ENCODE results near the gene YPEL3. TPM values are rescaled to one million over a fixed set of nuclear protein-coding genes. Genes with fewer than 3 reads are reported as not detected.

YPEL3 gene
- total RNA-seq, 2 experiments from 2014 or later, result 11.8 to 12.1 TPM

DNA sequence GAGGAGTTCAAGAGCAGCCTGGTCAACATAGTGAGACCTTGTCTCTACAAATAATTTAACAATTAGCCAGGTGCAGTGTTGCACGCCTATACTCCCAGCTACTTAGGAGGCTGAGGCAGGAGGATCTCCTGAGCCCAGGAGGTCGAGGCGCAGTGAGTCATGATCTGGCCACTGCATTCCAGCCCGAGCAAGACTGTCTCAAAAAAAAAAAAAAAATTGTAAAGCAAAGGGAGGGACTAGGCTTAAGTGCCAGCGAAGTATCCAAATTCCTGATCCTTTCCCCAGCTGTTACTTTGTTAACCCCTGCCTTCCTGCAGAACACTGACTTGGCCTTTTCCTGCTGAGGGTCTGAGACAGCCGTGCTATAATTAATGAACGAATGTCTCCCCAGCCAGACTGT, 14.6 kb upstream of the YPEL3 start:
- H3K4me3 Mint-ChIP-seq, result no peak overlapping the region
- H3K36me3 Mint-ChIP-seq, result peaks cover 3% of the 10 kb centered on the region
- no peaks in the 10 kb centered on the region for H3K27me3 Mint-ChIP-seq
- no peak overlapping the region for H3K27ac Mint-ChIP-seq
- DNase-seq, result no peak
- H3K4me1 Mint-ChIP-seq, result peaks cover 2% of the 10 kb centered on the region
- no peaks in the 10 kb centered on the region for H3K9me3 Mint-ChIP-seq

DNA sequence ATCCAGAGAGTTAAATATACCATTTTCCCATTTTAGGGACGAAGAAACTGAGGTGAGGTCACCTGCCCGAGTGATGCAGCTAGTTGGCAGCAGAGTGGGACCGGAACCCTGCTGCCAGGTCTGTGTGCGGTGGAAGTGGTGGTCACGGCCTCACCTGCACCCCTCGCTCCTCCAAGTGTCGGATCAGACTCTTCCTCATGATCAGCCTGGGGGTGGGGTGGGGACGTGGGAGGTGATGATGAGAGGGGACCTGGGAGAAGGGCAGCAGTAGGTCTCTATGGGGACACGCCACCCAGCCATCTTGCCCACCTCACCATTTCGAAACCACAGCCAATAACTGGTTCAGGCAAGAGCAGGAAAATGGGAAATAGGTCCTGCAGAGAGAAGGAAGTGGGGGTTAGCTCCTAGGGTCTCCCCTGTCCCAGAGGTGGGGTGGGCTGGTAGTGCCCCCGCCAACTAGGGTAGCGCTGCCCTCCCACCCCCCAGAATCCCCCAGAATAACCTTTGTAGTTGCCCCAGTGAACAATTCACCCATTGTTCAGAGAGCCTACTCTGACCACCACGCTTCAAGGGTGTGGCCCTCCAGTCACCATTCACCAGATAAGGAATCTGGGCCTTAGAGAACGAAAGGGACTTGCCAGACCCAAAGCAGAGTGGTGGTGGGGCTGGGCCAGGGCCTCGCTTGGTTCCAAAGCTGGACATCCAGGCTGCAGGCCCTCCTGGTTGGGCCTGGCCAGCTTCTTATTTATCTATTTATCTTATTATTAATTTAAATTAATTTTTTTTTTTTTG, 12.2 kb upstream of the YPEL3 start:
- Mint-ChIP-seq H3K9me3 (no peaks in the 10 kb centered on the region), H3K27me3 (no peaks in the 10 kb centered on the region)

GRCh38 chr16:30104492-30104891, 8.5 kb upstream of the YPEL3 start:
- H3K4me3 Mint-ChIP-seq, result no peak overlapping the region
- H3K4me1 Mint-ChIP-seq, result no peaks in the 10 kb centered on the region
- peaks cover 3% of the 10 kb centered on the region for H3K36me3 Mint-ChIP-seq
- no peaks in the 10 kb centered on the region for H3K9me3 Mint-ChIP-seq
- no peak overlapping the region for H3K27ac Mint-ChIP-seq
- H3K27me3 Mint-ChIP-seq, result no peaks in the 10 kb centered on the region
- DNase-seq, result no peak

More for the DNA sequence above, 12.2 kb upstream of the YPEL3 start:
- Mint-ChIP-seq H3K4me3 (no peak overlapping the region), H3K36me3 (peaks cover 6% of the 10 kb centered on the region), H3K27ac (no peak overlapping the region), H3K4me1 (no peaks in the 10 kb centered on the region)
- no peak for DNase-seq

DNA sequence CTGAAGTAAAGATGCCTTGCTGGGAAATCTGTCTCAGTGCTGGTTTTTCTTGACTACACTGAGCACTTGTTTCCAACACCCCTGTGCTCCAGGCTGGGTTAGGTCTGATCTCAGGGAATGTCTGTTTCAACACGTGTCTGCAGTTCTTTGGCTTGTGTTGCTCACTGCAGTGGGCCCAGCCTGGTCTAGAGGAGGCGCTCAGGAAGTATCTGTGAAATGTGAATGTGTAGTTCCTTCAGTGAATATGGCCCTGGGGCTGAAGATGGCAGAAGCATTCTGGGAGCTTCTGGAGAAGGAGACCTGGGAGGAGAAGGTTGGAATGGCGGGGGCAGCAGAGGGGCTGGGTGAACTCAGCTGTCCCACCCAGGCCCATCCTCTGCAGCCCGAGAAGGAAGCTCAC, 8.1 kb upstream of the YPEL3 start:
- Mint-ChIP-seq H3K27ac (no peak overlapping the region), H3K4me1 (no peaks in the 10 kb centered on the region), H3K27me3 (no peaks in the 10 kb centered on the region), H3K36me3 (peaks cover 3% of the 10 kb centered on the region), H3K9me3 (no peaks in the 10 kb centered on the region), H3K4me3 (no peak overlapping the region)
- DNase-seq, result no peak

DNA sequence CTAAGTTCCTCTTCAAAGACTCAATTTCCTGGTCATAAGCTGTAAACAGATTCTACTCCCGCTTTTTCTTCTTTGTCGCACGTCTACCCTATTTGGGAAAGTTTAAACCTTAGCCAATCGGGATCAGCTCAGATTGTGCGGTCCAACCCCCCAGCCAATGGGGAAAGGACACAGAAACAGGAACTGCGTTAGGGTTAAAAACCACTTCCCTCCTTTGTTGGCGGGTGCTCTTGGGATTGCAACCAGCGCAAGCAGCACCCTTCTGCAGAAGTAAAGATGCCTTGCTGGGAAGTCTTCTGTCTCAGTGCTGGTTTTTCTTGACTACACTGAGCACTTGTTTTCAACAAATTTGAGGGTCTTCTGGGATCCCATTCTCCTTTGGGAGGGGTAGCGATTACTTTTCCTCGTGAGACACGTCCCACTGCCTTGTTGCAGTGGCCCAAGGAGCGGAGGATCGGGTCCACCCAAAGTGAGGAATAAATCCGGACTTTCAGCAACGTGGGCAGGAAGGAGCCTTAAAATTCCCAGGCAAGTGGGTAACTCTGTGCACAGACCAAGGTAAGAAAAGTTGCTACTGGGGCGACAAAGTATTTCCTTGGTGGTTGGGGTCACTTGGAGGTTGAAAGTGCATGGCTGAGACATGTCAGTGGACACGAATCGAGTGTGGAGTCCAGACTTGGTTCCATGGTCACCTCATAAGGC, 1.0 kb upstream of the YPEL3 start:
- peaks cover 20% of the 10 kb centered on the region for H3K36me3 Mint-ChIP-seq
- H3K9me3 Mint-ChIP-seq, result peaks cover 23% of the 10 kb centered on the region
- H3K27ac Mint-ChIP-seq, result peak overlapping the region; percentile 85
- peaks cover 26% of the 10 kb centered on the region for H3K4me1 Mint-ChIP-seq
- no peaks in the 10 kb centered on the region for H3K27me3 Mint-ChIP-seq
- no peak for DNase-seq
- peak overlapping the region; percentile 67 for H3K4me3 Mint-ChIP-seq

GRCh38 chr16:30095166-30096078, 591 bp downstream of the YPEL3 start:
- peak; percentile 28 for DNase-seq
- Mint-ChIP-seq H3K4me3 (peak overlapping the region; percentile 83), H3K4me1 (peaks cover 32% of the 10 kb centered on the region), H3K27ac (peak overlapping the region; percentile 88), H3K36me3 (peaks cover 20% of the 10 kb centered on the region), H3K27me3 (no peaks in the 10 kb centered on the region), H3K9me3 (peaks cover 23% of the 10 kb centered on the region)

DNA sequence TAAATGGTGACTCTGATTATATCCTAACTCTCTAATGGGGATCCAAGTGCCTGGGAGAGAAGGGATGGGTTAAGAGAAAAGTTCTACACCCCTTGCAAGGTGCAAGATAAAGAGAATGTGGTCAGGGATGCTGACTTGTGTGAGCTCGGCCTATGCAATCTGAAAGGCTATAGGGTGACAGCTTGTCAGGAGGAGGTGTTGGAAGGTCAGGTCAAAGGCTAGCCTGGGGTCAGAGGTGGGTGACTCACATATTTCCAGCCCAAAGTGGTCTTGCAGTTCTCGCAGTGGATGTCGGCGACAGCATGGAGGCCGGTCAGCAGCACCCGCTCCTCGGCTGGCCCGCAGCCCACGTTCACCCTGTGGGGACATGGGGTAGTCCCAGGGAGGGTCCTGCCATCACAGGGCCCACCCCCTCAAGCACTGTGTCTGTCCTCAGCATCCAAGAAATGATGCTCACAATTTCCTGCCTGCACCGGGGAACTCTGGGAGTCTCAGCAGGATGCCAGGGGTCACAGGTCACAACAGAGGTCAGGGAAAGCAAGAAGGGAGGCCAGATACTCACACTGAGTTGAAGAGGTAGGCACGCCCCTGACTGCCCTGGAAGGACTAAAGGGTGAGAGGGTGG, 1.4 kb downstream of the YPEL3 start:
- Mint-ChIP-seq H3K4me3 (peak overlapping the region; percentile 83), H3K27me3 (no peaks in the 10 kb centered on the region), H3K9me3 (peaks cover 23% of the 10 kb centered on the region), H3K27ac (peak overlapping the region; percentile 88), H3K4me1 (peaks cover 39% of the 10 kb centered on the region), H3K36me3 (peaks cover 20% of the 10 kb centered on the region)
- no peak for DNase-seq

DNA sequence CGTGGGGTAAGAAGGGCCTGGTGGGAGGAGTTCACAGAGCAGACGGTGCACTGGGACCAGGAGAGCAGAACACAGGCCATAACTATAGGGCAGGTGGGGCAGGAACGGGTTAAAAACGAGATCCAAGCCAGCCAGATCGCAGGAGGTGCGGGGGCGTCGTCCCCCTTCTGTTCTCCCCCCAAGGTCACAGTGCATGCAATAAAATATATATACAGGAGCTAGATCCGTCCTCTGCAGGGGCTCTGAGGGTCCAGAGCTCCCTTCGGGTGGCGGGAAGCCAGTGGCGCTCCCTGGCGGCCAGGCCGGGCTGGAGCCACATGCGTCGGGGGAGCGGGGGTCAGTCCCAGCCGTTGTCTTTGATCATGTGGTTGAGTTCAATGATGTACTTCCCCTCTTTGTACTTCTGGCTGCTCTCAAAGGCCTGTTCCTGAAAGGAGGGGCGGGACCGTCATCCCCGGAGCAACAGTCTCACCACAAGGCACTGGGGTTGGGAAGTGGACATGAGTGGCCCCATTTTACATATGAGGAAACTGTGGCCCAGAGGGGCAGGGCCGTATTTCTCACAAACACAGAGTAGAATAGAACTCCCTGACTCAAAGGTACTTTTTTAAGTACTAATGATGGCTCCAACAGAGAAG, 3.5 kb downstream of the YPEL3 start:
- peak overlapping the region; percentile 95 for H3K27ac Mint-ChIP-seq
- DNase-seq, result peak; percentile 84
- no peaks in the 10 kb centered on the region for H3K27me3 Mint-ChIP-seq
- peaks cover 9% of the 10 kb centered on the region for H3K36me3 Mint-ChIP-seq
- peaks cover 43% of the 10 kb centered on the region for H3K4me1 Mint-ChIP-seq
- H3K9me3 Mint-ChIP-seq, result peaks cover 11% of the 10 kb centered on the region
- peak overlapping the region; percentile 86 for H3K4me3 Mint-ChIP-seq

- Mint-ChIP-seq H3K27ac (peak within 1 kb of the TSS; percentile 95), H3K27me3 (no peaks in the 10 kb centered on the region), H3K9me3 (peaks cover 3% of the 10 kb centered on the region), H3K4me3 (peak within 1 kb of the TSS; percentile 86), H3K4me1 (peaks cover 42% of the 10 kb centered on the region), H3K36me3 (peaks cover 5% of the 10 kb centered on the region)
- peak; percentile 97 for DNase-seq
Observed at GRCh38 chr16:30091474-30092372, 4.3 kb downstream of the YPEL3 start, which contains the start of gene TBX6. TBX6 (minus strand) TSS chr16:30091924; CDS start chr16:30091193, 731 bp downstream.

DNA sequence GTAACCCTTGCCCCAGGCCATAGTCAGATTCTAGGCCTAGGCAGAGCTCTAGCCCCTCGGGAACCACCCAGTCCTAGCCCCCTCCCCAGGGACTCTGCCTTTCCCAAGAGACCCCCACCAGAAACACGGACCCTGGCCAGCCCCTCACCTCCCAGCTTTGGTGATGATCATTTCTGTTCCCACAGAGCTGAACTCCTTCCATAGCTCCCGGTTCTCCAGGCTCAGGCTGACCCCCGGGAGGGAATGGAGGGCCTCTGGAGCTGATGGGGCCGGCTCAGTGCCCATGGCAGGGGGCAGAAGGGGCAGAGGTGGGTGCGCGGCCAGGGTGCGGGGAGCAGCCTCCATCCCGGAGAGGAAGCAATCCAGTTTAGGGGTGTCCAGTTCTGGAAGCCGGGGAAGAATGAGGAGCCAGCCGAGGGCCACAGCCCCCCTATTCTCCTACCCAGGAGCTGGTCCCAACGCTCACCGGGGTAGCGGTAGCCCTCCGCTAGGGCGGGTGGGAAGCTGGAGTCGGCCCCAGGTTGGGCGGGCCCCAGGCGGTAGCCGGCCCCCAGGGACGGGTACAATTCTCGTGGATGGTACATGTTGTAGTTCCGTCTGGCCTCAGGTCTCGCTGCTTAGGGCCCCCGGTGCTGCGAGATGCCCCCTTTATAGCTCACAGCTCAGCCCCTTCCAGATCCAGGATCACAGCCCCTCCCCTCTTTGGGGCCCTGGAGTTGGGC, 5.2 kb downstream of the YPEL3 start:
- Mint-ChIP-seq H3K27me3 (no peaks in the 10 kb centered on the region), H3K27ac (peak overlapping the region; percentile 42), H3K36me3 (peaks cover 5% of the 10 kb centered on the region), H3K4me3 (no peak overlapping the region), H3K4me1 (peaks cover 40% of the 10 kb centered on the region), H3K9me3 (no peaks in the 10 kb centered on the region)
- DNase-seq, result no peak

- no peaks in the 10 kb centered on the region for H3K27me3 Mint-ChIP-seq
- no peaks in the 10 kb centered on the region for H3K9me3 Mint-ChIP-seq
- H3K4me1 Mint-ChIP-seq, result peaks cover 26% of the 10 kb centered on the region
- H3K4me3 Mint-ChIP-seq, result no peak overlapping the region
- no peak for DNase-seq
- H3K27ac Mint-ChIP-seq, result no peak overlapping the region
- peaks cover 6% of the 10 kb centered on the region for H3K36me3 Mint-ChIP-seq
Observed at GRCh38 chr16:30088832-30089624, 7.0 kb downstream of the YPEL3 start.

GRCh38 chr16:30088237-30088831, 7.7 kb downstream of the YPEL3 start:
- Mint-ChIP-seq H3K4me1 (peaks cover 25% of the 10 kb centered on the region), H3K27ac (no peak overlapping the region), H3K4me3 (no peak overlapping the region), H3K9me3 (no peaks in the 10 kb centered on the region), H3K27me3 (no peaks in the 10 kb centered on the region), H3K36me3 (peaks cover 10% of the 10 kb centered on the region)
- DNase-seq, result no peak

All from activated naive CD8-positive, alpha-beta T cell treated with anti-CD3 and anti-CD28 coated beads for 36 hours (primary cell).